GM12875 (cell line): Measurements from ENCODE around the gene PPP1R3D.

Experiments used
- H3K4me3 ChIP-seq: one replicate; pipeline ENCODE4 v1.5.1; 2011; ENCODE audit warnings: low read depth, low read length, control low read depth
- TF ChIP-seq, protein P1 (sequence below): IDR thresholded peaks from 2 replicates; pipeline ENCODE4 v1.5.1; 2011; ENCODE audit warnings: low read depth, mild to moderate bottlenecking, control low read depth, inconsistent platforms, low read length, moderate library complexity, borderline replicate concordance; ENCODE audit not compliant: insufficient read depth

PPP1R3D gene

DNA sequence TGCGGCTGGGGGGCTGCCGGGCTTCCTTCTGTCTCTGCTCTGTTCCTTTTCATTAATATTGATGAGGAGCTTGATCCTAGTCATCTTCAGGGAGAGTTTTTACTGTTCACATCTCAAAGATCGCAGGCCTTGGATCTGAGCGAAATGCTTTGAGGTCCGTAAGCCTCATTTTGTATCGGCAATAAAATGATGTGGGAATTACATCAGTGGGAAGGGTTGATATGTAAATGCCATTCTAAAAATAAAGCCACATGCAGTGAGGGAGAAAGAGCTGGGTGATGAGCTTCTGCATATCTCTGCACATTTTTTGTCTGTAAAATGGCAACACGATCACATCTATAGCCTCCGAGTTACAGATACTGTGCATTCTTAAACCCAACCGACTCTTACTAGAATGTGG is 43.0 kb upstream of the PPP1R3D start:
- TF ChIP-seq, protein P1, sequence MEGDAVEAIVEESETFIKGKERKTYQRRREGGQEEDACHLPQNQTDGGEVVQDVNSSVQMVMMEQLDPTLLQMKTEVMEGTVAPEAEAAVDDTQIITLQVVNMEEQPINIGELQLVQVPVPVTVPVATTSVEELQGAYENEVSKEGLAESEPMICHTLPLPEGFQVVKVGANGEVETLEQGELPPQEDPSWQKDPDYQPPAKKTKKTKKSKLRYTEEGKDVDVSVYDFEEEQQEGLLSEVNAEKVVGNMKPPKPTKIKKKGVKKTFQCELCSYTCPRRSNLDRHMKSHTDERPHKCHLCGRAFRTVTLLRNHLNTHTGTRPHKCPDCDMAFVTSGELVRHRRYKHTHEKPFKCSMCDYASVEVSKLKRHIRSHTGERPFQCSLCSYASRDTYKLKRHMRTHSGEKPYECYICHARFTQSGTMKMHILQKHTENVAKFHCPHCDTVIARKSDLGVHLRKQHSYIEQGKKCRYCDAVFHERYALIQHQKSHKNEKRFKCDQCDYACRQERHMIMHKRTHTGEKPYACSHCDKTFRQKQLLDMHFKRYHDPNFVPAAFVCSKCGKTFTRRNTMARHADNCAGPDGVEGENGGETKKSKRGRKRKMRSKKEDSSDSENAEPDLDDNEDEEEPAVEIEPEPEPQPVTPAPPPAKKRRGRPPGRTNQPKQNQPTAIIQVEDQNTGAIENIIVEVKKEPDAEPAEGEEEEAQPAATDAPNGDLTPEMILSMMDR: no peak
- no peak overlapping the region for H3K4me3 ChIP-seq

- H3K4me3 ChIP-seq: no peak overlapping the region
- TF ChIP-seq, protein P1: no peak
Measured at GRCh38 chr20:59977086-59977485, 37.0 kb upstream of the PPP1R3D start.

- no peak overlapping the region for H3K4me3 ChIP-seq
- TF ChIP-seq, protein P1: no peak
Measured at GRCh38 chr20:59976156-59976782, 36.2 kb upstream of the PPP1R3D start.

- H3K4me3 ChIP-seq: no peak overlapping the region
- TF ChIP-seq, protein P1: no peak
Measured at GRCh38 chr20:59972037-59972801, 32.1 kb upstream of the PPP1R3D start.

DNA sequence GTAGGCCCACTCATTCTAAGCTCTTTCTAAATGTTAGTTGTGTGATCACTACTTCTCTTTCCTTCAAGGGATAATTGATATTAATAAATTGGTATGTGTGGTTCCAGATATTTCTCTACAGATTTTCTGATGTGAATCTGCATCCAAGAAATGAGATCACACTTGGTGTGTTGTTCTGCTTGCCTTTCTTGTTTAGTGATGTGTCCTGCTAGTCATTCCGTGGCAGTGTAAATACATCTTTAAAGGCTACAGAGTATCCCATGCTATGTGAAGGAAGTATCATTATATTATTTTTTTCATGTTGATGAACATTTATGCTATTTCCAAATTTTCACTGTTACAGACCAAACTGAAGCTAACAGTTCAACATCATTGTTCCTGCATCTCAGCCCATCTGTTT is 31.3 kb upstream of the PPP1R3D start:
- H3K4me3 ChIP-seq: no peak overlapping the region
- TF ChIP-seq, protein P1: no peak

GRCh38 chr20:59966428-59966827 is 26.3 kb upstream of the PPP1R3D start:
- no peak overlapping the region for H3K4me3 ChIP-seq
- TF ChIP-seq, protein P1: no peak

- H3K4me3 ChIP-seq: no peak overlapping the region
- TF ChIP-seq, protein P1: no peak
Measured at GRCh38 chr20:59962155-59962554, 22.1 kb upstream of the PPP1R3D start.
